Nephron (organoid): ENCODE data around the gene DLX1.

Experiments used
- H3K27ac Mint-ChIP-seq, 3 experiments: 2 replicates each; pipeline ENCODE4 v1.8.0; 2020; ENCODE audit warnings: mixed read lengths in 3 of 3, mild to moderate bottlenecking in 2 of 3, moderate library complexity in 1 of 3
- H3K27me3 Mint-ChIP-seq: 2 replicates; pipeline ENCODE4 v1.8.0; 2021; ENCODE audit warnings: low read depth, mild to moderate bottlenecking, moderate library complexity, mixed read lengths
- H3K36me3 Mint-ChIP-seq: 2 replicates; pipeline ENCODE4 v1.8.0; 2020; ENCODE audit warnings: low read depth, mixed read lengths
- H3K4me1 Mint-ChIP-seq: 2 replicates; pipeline ENCODE4 v1.8.0; 2020; ENCODE audit warnings: mixed read lengths
- H3K4me3 Mint-ChIP-seq, 3 experiments: 2 replicates each; pipeline ENCODE4 v1.8.0; 2020; ENCODE audit warnings: mild to moderate bottlenecking in 3 of 3, mixed read lengths in 3 of 3, moderate library complexity in 2 of 3
- H3K9me3 Mint-ChIP-seq: 2 replicates; pipeline ENCODE4 v1.8.0; 2020; ENCODE audit warnings: mixed read lengths
- TF ChIP-seq, protein P1 (sequence below), 3 experiments: fragments of 200-600 bp; sonication (generic); IDR thresholded peaks; one replicate each; pipeline ENCODE4 v1.5.0; 2021; ENCODE audit warnings: antibody characterized with exemption in 3 of 3; ENCODE audit not compliant: unreplicated experiment in 3 of 3

The DLX1 gene

DNA sequence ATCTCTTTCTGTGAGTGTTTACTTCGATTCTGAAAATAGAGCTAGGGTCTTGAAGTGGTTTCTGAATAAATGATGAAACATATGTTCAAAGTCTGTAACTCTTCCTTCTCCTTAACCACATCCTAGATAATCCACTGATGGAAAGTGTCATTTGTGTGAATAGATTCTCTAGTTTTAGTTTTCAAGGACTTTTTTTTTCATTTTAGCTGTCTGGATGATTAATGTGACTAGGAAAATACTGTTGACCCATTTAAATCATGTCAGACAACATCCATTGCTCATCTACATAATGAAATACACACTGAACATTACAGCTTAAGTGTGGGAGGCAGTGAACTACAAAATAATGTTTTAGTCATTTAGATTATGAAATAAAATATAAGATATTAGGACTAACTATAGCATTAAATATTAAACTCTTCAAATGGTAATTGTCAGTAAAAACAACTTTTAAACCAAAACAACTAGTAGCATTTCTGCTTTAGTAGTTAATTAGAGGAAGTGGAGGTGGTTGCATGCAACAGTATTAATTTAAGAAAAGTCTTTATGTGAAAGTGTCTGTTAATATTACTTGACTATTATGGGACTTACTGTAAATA, 39.1 kb upstream of the DLX1 start:
- no peak overlapping the region for H3K4me3 Mint-ChIP-seq
- no peak overlapping the region for H3K27ac Mint-ChIP-seq
- no peaks in the 10 kb centered on the region for H3K4me1 Mint-ChIP-seq
- H3K36me3 Mint-ChIP-seq, result no peaks in the 10 kb centered on the region
- TF ChIP-seq, protein P1, sequence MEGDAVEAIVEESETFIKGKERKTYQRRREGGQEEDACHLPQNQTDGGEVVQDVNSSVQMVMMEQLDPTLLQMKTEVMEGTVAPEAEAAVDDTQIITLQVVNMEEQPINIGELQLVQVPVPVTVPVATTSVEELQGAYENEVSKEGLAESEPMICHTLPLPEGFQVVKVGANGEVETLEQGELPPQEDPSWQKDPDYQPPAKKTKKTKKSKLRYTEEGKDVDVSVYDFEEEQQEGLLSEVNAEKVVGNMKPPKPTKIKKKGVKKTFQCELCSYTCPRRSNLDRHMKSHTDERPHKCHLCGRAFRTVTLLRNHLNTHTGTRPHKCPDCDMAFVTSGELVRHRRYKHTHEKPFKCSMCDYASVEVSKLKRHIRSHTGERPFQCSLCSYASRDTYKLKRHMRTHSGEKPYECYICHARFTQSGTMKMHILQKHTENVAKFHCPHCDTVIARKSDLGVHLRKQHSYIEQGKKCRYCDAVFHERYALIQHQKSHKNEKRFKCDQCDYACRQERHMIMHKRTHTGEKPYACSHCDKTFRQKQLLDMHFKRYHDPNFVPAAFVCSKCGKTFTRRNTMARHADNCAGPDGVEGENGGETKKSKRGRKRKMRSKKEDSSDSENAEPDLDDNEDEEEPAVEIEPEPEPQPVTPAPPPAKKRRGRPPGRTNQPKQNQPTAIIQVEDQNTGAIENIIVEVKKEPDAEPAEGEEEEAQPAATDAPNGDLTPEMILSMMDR (IDR thresholded peaks at IDR 0.05; ENCODE audit: unreplicated experiment in 3 of 3), result no peak
- no peaks in the 10 kb centered on the region for H3K27me3 Mint-ChIP-seq
- H3K9me3 Mint-ChIP-seq, result no peaks in the 10 kb centered on the region

DNA sequence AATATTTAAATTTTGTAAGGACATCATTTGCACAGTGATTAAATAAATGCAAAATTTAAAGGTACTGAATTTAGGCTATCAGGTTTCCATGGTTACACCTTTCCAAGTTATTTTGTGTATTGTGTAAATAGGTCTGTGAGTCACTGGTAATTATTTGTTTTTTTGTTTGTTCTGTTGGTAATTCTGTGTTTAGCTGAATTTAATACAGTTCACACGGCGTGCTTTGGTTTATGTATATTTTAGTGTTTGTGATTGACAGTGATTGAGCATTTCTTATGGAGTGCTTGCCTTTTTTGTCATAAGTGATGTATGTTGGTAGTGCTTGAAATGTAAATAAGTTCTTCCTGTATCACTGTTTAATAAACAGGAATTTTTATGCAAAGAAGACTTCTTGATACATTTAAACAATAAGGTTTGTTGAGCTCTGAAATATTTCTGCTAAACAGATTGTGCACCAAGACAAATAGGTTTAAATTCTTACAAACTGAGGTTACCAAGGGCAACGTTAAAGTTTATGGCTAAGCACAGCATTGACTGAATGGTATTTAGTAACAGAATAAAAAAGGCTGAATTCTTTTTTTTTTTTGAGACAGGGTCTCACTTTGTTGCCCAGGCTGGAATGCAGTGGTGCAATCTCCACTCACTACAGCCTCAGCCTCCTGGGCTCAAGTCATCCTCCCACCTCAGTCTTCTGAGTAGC, 38.3 kb upstream of the DLX1 start:
- Mint-ChIP-seq H3K9me3 (no peaks in the 10 kb centered on the region), H3K27me3 (no peaks in the 10 kb centered on the region), H3K27ac (no peak overlapping the region), H3K4me3 (no peak overlapping the region), H3K4me1 (peaks cover 1% of the 10 kb centered on the region), H3K36me3 (no peaks in the 10 kb centered on the region)
- TF ChIP-seq, protein P1 (IDR thresholded peaks at IDR 0.05; ENCODE audit: unreplicated experiment in 3 of 3), result no peak

DNA sequence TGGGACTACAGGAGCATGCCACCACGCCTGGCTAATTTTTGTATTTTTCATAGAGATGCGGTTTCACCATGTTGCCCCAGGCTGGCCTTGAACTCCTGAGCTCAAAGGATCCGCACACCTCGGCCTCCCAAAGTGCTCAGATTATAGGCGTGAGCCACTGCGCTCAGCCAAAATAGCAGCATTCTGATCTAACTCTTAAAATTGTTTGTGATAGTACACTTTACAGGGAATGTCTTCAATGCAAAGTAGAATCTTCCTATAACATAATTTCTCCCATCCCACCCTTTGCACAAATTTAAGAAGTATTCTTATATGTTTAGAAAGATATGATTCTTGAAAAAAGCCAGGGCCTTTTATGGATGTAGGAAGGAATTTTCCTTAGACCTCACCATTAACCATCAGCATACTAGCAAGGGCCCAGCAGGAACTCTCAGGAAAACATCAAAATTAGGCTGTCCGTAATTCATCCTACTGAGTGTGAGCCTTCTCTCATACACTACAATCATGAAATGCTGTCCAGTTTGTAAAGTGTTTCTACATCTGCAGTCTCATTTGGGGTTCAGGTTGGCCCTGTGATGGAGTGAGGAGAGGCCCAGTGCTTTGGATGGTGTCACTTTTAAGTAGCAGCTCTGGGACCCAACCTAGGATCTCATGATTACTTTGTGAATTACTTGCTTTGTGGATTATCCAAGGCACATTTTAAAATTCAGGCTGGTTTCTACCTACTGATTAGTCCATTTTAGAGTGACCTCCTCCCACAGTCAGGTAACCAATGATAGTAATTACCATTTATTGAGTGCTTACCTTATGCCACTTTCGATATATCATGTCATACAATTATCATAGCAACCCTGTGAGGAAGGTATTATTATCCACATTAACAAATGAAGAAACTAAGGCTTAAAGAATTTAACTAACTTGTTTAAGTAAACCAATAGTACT, 37.5 kb upstream of the DLX1 start:
- H3K4me1 Mint-ChIP-seq, result peaks cover 9% of the 10 kb centered on the region
- no peaks in the 10 kb centered on the region for H3K9me3 Mint-ChIP-seq
- no peaks in the 10 kb centered on the region for H3K27me3 Mint-ChIP-seq
- H3K36me3 Mint-ChIP-seq, result no peaks in the 10 kb centered on the region
- H3K4me3 Mint-ChIP-seq, result no peak overlapping the region
- TF ChIP-seq, protein P1 (IDR thresholded peaks at IDR 0.05; ENCODE audit: unreplicated experiment in 3 of 3), result no peak
- no peak overlapping the region for H3K27ac Mint-ChIP-seq

DNA sequence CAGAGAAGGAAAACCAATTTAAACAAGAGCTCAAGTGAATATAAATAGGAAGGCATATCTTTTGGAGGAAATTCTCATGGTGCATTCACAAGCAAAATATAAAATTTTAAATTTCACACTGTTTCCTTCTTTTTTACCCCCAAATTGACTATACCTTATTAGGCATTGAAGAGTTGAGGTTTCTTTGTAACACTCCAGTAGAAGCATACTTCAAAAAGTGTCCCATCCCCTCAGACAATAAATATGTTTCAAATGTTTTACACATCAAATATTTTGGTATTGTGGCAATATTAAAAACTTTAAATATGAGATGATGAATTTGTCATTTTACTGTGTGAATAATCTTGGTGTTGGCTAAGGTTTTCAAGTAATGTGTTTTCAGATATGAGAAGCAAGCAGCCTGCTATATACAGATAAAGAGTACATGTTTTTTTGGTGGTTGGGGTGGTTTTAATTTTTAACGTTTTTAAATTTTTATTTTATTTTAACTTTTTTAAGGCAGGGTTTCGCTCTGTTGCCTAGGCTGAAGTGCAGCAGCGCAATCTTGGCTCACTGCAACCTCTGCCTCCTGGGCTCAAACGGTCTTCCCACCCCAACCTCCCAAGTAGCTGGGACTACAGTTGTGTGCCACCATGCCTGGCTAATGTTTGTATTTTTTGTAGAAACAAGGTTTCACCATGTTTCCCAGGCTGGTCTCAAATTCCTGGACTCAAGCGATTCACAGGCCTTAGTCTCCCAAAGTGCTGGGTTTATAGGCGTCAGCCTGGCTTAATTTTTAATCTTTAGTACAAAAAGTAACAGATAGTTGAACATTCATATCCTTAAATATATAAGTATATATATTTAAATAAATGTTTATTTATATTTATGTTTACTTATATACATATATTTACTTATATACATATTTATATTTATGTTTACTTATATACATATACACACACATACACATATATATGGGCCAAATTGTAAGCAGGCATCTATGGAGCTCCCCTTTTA, 36.5 kb upstream of the DLX1 start:
- Mint-ChIP-seq H3K4me3 (no peak overlapping the region), H3K9me3 (no peaks in the 10 kb centered on the region), H3K27me3 (no peaks in the 10 kb centered on the region), H3K4me1 (peaks cover 13% of the 10 kb centered on the region), H3K27ac (no peak overlapping the region), H3K36me3 (no peaks in the 10 kb centered on the region)
- TF ChIP-seq, protein P1 (IDR thresholded peaks at IDR 0.05; ENCODE audit: unreplicated experiment in 3 of 3), result no peak

DNA sequence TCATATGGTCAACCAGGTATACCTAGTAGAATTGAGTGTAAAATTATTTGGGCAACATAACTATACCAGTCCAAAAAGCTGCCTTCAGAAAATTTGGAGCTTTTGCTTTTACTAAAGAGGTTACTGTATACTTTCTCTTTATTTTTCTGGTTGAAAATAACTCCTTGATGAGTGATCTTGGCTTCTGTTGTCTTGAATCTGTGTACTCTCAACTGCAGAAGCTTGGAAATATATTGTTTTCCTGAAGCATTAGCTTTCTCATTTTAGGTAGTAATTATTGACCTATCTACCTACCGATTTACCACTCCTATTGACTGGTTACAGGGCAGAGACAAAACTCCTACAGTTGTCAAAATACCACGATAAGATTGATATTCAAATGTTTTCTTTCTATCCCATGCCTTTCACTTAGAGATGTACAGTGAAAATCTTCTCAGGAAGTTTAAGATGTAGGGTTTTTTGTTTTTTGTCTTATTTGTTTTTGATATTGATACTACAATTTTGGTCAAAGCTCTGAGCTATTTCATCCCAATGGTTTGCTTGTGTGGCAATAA, 35.7 kb upstream of the DLX1 start:
- Mint-ChIP-seq H3K27me3 (no peaks in the 10 kb centered on the region), H3K4me3 (no peak overlapping the region), H3K9me3 (no peaks in the 10 kb centered on the region), H3K27ac (no peak overlapping the region), H3K36me3 (no peaks in the 10 kb centered on the region), H3K4me1 (peaks cover 14% of the 10 kb centered on the region)
- TF ChIP-seq, protein P1 (IDR thresholded peaks at IDR 0.05; ENCODE audit: unreplicated experiment in 3 of 3), result no peak
